SK-N-SH treated with all-trans-retinoic acid at 6 μM for 48 hours (cell line): ENCODE results near the gene MTERF2.

Experiments used
- ATAC-seq: fragments of 200-7000 bp; cut with Tn5 transposase; 3 replicates; pipeline ENCODE4 v1.9.1; 2020; ENCODE audit warnings: mild to moderate bottlenecking, moderate library complexity
- ARNTL ChIP-seq: fragments of 450-650 bp; formaldehyde crosslinking; IDR thresholded peaks from 2 replicates; pipeline ENCODE4 v1.5.0; 2020; ENCODE audit warnings: low read depth, mild to moderate bottlenecking, moderate library complexity, borderline replicate concordance
- BACH2 ChIP-seq: fragments of 250-450 bp; sonication (Bioruptor Pico); IDR thresholded peaks from 2 replicates; pipeline ENCODE4 v1.9.0; 2021; ENCODE audit warnings: mild to moderate bottlenecking, borderline replicate concordance
- CREB5 ChIP-seq: fragments of 250-450 bp; sonication (Bioruptor Pico); IDR thresholded peaks from 2 replicates; pipeline ENCODE4 v1.5.1; 2020; ENCODE audit warnings: low read depth, mild to moderate bottlenecking, moderate library complexity
- CSDC2 ChIP-seq: fragments of 250-450 bp; sonication (Bioruptor Pico); IDR thresholded peaks from 2 replicates; pipeline ENCODE4 v1.5.0; 2020; ENCODE audit warnings: mild to moderate bottlenecking, moderate library complexity
- CSRNP3 ChIP-seq: fragments of 250-450 bp; sonication (Bioruptor Pico); IDR thresholded peaks from 2 replicates; pipeline ENCODE4 v1.5.1; 2021; ENCODE audit warnings: mild to moderate bottlenecking, moderate library complexity
- GLIS3 ChIP-seq: fragments of 250-450 bp; sonication (Bioruptor Pico); IDR thresholded peaks from 2 replicates; pipeline ENCODE4 v1.5.0; 2020; ENCODE audit warnings: mild to moderate bottlenecking, moderate library complexity
- ISL1 ChIP-seq: fragments of 250-450 bp; sonication (Bioruptor Pico); IDR thresholded peaks from 2 replicates; pipeline ENCODE4 v2.1.2; 2022; ENCODE audit warnings: mild to moderate bottlenecking, moderate library complexity
- OSR1 ChIP-seq: fragments of 250-450 bp; sonication (Bioruptor Pico); IDR thresholded peaks from 2 replicates; pipeline ENCODE4 v1.8.0; 2022; ENCODE audit warnings: moderate library complexity, mild to moderate bottlenecking, inconsistent platforms
- PATZ1 ChIP-seq: fragments of 250-450 bp; sonication (Bioruptor Pico); IDR thresholded peaks from 2 replicates; pipeline ENCODE4 v1.8.0; 2020; ENCODE audit warnings: mild to moderate bottlenecking, moderate library complexity, borderline replicate concordance
- POU6F1 ChIP-seq: fragments of 250-450 bp; sonication (Bioruptor Pico); IDR thresholded peaks from 2 replicates; pipeline ENCODE4 v1.8.0; 2021; ENCODE audit warnings: low read depth, mild to moderate bottlenecking, moderate library complexity, borderline replicate concordance
- PPARA ChIP-seq: fragments of 250-450 bp; sonication (Bioruptor Pico); IDR thresholded peaks from 2 replicates; pipeline ENCODE4 v1.5.0; 2020; ENCODE audit warnings: mild to moderate bottlenecking, borderline replicate concordance
- RARB ChIP-seq: fragments of 250-450 bp; sonication (Bioruptor Pico); IDR thresholded peaks from 2 replicates; pipeline ENCODE4 v1.8.0; 2021; ENCODE audit warnings: mild to moderate bottlenecking, moderate library complexity
- SNAI2 ChIP-seq: fragments of 250-450 bp; sonication (Bioruptor Pico); IDR thresholded peaks from 2 replicates; pipeline ENCODE4 v1.5.0; 2020; ENCODE audit warnings: mild to moderate bottlenecking, moderate library complexity
- TCF4 ChIP-seq: fragments of 250-450 bp; sonication (Bioruptor Pico); IDR thresholded peaks from 2 replicates; pipeline ENCODE4 v1.8.0; 2021; ENCODE audit warnings: mild to moderate bottlenecking, moderate library complexity, borderline replicate concordance
- TOX ChIP-seq: fragments of 250-450 bp; sonication (Bioruptor Pico); IDR thresholded peaks from 2 replicates; pipeline ENCODE4 v1.8.0; 2021; ENCODE audit warnings: mild to moderate bottlenecking, moderate library complexity, borderline replicate concordance
- ZC3H10 ChIP-seq: fragments of 250-450 bp; sonication (Bioruptor Pico); IDR thresholded peaks from 2 replicates; pipeline ENCODE4 v1.5.1; 2021; ENCODE audit warnings: mild to moderate bottlenecking, moderate library complexity
- ZFP3 ChIP-seq: fragments of 250-450 bp; sonication (Bioruptor Pico); IDR thresholded peaks from 2 replicates; pipeline ENCODE4 v1.5.0; 2020; ENCODE audit warnings: mild to moderate bottlenecking, moderate library complexity
- ZFP30 ChIP-seq: fragments of 450-650 bp; formaldehyde crosslinking; IDR thresholded peaks from 2 replicates; pipeline ENCODE4 v1.5.0; 2022; ENCODE audit warnings: mild to moderate bottlenecking, moderate library complexity
- ZNF565 ChIP-seq: fragments of 450-650 bp; formaldehyde crosslinking; conservative IDR thresholded peaks from 2 replicates; pipeline ENCODE4 v1.5.0; 2020; ENCODE audit warnings: low read depth, mild to moderate bottlenecking, moderate library complexity
- ZNF70 ChIP-seq: fragments of 450-650 bp; formaldehyde crosslinking; IDR thresholded peaks from 2 replicates; pipeline ENCODE4 v1.5.0; 2020; ENCODE audit warnings: mild to moderate bottlenecking, moderate library complexity
- ZNF8 ChIP-seq: fragments of 450-650 bp; formaldehyde crosslinking; IDR thresholded peaks from 2 replicates; pipeline ENCODE4 v1.5.0; 2020; ENCODE audit warnings: mild to moderate bottlenecking, moderate library complexity

The MTERF2 gene

GRCh38 chr12:106986625-106987389, at the start of gene MTERF2:
Gene MTERF2 (minus strand): TSS chr12:106987146. CDS start chr12:106978714, 8,432 bp downstream.
- ATAC-seq, result peak; percentile 97
- TF ChIP-seq SNAI2 (CRISPR knock-in tag) (no peak), RARB (CRISPR knock-in tag) (no peak), ZFP3 (peak; percentile 64; the same call in 1 of the 2 replicates), CSRNP3 (CRISPR knock-in tag) (no peak), ZNF565 (CRISPR knock-in tag) (no peak), POU6F1 (CRISPR knock-in tag) (no peak), GLIS3 (0 out of 2 replicates have a peak, but pooled peaks have one; percentile 9), ISL1 (CRISPR knock-in tag) (no peak), PPARA (CRISPR knock-in tag) (no peak), ARNTL (CRISPR knock-in tag) (no peak), OSR1 (CRISPR knock-in tag) (no peak), TOX (CRISPR knock-in tag) (no peak), TCF4 (no peak)

- TF ChIP-seq ZNF565 (CRISPR knock-in tag) (no peak), ARNTL (CRISPR knock-in tag) (no peak), ZFP3 (no peak), PATZ1 (no peak), ZNF8 (no peak), ISL1 (CRISPR knock-in tag) (no peak), ZC3H10 (CRISPR knock-in tag) (no peak), CSDC2 (CRISPR knock-in tag) (no peak)
- TF ChIP-seq, all 23 proteins: peak for 0
- no peak for ATAC-seq
Observed at GRCh38 chr12:107035733-107036132, 48.8 kb upstream of the MTERF2 start.

GRCh38 chr12:107033758-107034739, 47.1 kb upstream of the MTERF2 start:
- no peak for TF ChIP-seq CREB5 (CRISPR knock-in tag)
- no peak for ATAC-seq

DNA sequence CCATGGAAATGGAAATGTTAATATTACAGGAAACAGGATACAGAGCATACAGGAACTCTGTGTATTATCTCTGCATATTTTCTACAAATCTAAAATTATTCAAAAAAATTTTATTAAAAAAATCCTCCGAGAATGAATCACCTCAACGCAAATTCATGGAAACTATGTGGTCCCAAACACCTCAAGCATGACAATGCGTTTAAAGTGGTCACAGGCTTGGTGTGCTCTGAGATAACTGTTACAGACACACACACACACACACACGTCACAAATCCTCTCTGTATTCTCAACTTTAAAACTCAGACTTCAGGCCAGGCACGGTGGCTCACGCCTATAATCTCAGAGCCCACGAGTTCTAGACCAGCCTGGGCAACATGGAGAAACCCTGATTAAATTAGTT, 45.3 kb upstream of the MTERF2 start:
- ATAC-seq, result no peak
- no peak for TF ChIP-seq TCF4
- TF ChIP-seq ZFP30 (CRISPR knock-in tag), result no peak
- no peak for TF ChIP-seq GLIS3
- TF ChIP-seq CSRNP3 (CRISPR knock-in tag), result no peak
- no peak for TF ChIP-seq ZNF70 (CRISPR knock-in tag)
- no peak for TF ChIP-seq BACH2 (CRISPR knock-in tag)
- TF ChIP-seq RARB (CRISPR knock-in tag), result no peak
- no peak for TF ChIP-seq ZFP3
